HAP-1 (cell line): ENCODE results near the gene EIF5B.
"Not testable (repeated sequence)": the region's sequence is repeated elsewhere in the genome, so short reads cannot be mapped to it uniquely, and the experiment has no call there.

Experiments used
- DNase-seq, 2 experiments: peaks; one replicate each; pipeline ENCODE4 v3.0.0-alpha.2; 2016 to 2020; ENCODE audit warnings: low spot score in 2 of 2
- H3K27me3 ChIP-seq: fragments of 250-450 bp; sonication (Bioruptor Pico); 2 replicates; pipeline ENCODE4 v1.5.1; 2020; ENCODE audit warnings: low read depth, mild to moderate bottlenecking, moderate library complexity
- H3K36me3 ChIP-seq: fragments of 250-450 bp; sonication (Bioruptor Pico); replicated peaks from 2 replicates; pipeline ENCODE4 v1.5.1; 2020; ENCODE audit warnings: mild to moderate bottlenecking
- H3K4me1 ChIP-seq: fragments of 250-450 bp; sonication (Bioruptor Pico); 2 replicates; pipeline ENCODE4 v1.5.1; 2020; ENCODE audit warnings: mild to moderate bottlenecking
- H3K4me3 ChIP-seq: fragments of 250-450 bp; sonication (Bioruptor Pico); 2 replicates; pipeline ENCODE4 v1.5.1; 2020; ENCODE audit warnings: mild to moderate bottlenecking, moderate library complexity
- H3K9me3 ChIP-seq: fragments of 250-450 bp; sonication (Bioruptor Pico); 2 replicates; pipeline ENCODE4 v1.5.1; 2020; ENCODE audit warnings: mild to moderate bottlenecking, moderate library complexity
- in situ Hi-C: fragments of 300-500 bp; cut with MboI; formaldehyde crosslinking; loops from 3 replicates; pipeline ENCODE4 v1.14.3; 2020; ENCODE audit warnings: low sequenced_read_pairs, inconsistent platforms, mixed read lengths

EIF5B gene

DNA sequence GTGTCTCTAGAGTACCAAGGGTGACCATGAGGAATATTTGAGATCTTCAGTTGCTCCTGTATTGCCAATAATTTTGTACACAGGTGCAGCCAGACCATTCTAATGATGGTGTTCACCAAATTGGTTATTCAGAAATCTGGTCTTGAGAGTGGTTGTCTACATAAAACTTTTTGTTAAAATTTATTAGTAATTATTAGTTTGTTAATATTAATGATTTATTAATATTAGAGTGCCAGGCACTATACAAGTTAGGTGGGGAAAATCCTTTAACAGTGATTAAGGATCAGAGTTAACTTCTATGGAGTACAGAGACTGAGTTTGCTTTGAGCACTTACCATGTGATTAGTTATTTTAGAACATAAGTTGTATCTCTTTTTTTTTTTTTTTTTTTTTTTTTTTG, 9.0 kb downstream of the EIF5B start:
- no peaks in the 10 kb centered on the region; the same call in 1 of the 2 replicates for H3K4me1 ChIP-seq
- H3K36me3 ChIP-seq: no peaks in the 10 kb centered on the region
- H3K27me3 ChIP-seq: no peaks in the 10 kb centered on the region
- DNase-seq: no peak
- H3K4me3 ChIP-seq: no peak overlapping the region
- no peaks in the 10 kb centered on the region for H3K9me3 ChIP-seq
- in situ Hi-C loops: no loop called here

DNA sequence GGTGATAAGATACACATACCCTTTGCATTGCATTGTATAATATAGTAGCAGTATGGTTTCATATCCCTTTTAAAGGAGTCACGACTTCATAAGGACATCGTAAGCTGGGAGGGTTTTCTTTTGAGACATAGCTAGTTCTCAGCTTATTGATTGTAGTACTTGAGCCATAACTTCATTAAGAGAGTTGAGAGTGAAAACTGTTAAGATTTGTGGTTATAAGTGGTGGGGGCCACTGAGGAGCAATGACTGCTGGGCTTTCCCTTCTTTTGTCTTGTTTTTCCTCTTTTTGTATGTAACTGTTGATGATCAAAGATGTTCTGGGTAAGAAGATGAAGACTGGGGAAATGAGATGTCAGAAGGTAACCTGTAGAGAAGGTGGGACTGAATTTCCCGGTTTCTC, 11.0 kb downstream of the EIF5B start:
- no peaks in the 10 kb centered on the region; the same call in 1 of the 2 replicates for H3K4me1 ChIP-seq
- H3K9me3 ChIP-seq: no peaks in the 10 kb centered on the region
- in situ Hi-C loops: no loop called here
- H3K27me3 ChIP-seq: no peaks in the 10 kb centered on the region
- no peaks in the 10 kb centered on the region for H3K36me3 ChIP-seq
- no peak overlapping the region for H3K4me3 ChIP-seq
- DNase-seq: no peak

- Histone ChIP-seq H3K4me3 (no peak overlapping the region), H3K4me1 (no peaks in the 10 kb centered on the region; the same call in none of the 2 replicates), H3K9me3 (no peaks in the 10 kb centered on the region), H3K36me3 (no peaks in the 10 kb centered on the region), H3K27me3 (no peaks in the 10 kb centered on the region)
- in situ Hi-C loops: no loop called here
- DNase-seq: no peak
Observed at GRCh38 chr2:99350194-99350593, 13.0 kb downstream of the EIF5B start.

GRCh38 chr2:99354070-99354469, 16.9 kb downstream of the EIF5B start:
- H3K27me3 ChIP-seq: no peaks in the 10 kb centered on the region
- H3K4me3 ChIP-seq: no peak overlapping the region
- H3K36me3 ChIP-seq: no peaks in the 10 kb centered on the region
- DNase-seq: no peak
- H3K4me1 ChIP-seq: peaks cover 18% of the 10 kb centered on the region
- H3K9me3 ChIP-seq: no peaks in the 10 kb centered on the region
- in situ Hi-C loops: no loop called here

GRCh38 chr2:99354825-99355224, 17.6 kb downstream of the EIF5B start:
- H3K9me3 ChIP-seq, H3K27me3 ChIP-seq, H3K4me3 ChIP-seq, DNase-seq, in situ Hi-C loops, H3K36me3 ChIP-seq: not testable (repeated sequence)
- H3K4me1 ChIP-seq: peaks cover 18% of the 10 kb centered on the region

- H3K9me3 ChIP-seq: no peaks in the 10 kb centered on the region
- H3K4me3 ChIP-seq: no peak overlapping the region
- H3K36me3 ChIP-seq: peaks cover 11% of the 10 kb centered on the region
- no peak for DNase-seq
- H3K27me3 ChIP-seq: no peaks in the 10 kb centered on the region
- H3K4me1 ChIP-seq: peaks cover 18% of the 10 kb centered on the region
- in situ Hi-C loops: no loop called here
Observed at GRCh38 chr2:99356853-99357252, 19.7 kb downstream of the EIF5B start.

- Histone ChIP-seq H3K27me3 (no peaks in the 10 kb centered on the region), H3K4me3 (no peak overlapping the region), H3K36me3 (peaks cover 83% of the 10 kb centered on the region), H3K9me3 (no peaks in the 10 kb centered on the region), H3K4me1 (no peaks in the 10 kb centered on the region; the same call in 1 of the 2 replicates)
- in situ Hi-C loops: no loop called here
- DNase-seq: no peak
Observed at GRCh38 chr2:99365661-99366060, 28.5 kb downstream of the EIF5B start.

DNA sequence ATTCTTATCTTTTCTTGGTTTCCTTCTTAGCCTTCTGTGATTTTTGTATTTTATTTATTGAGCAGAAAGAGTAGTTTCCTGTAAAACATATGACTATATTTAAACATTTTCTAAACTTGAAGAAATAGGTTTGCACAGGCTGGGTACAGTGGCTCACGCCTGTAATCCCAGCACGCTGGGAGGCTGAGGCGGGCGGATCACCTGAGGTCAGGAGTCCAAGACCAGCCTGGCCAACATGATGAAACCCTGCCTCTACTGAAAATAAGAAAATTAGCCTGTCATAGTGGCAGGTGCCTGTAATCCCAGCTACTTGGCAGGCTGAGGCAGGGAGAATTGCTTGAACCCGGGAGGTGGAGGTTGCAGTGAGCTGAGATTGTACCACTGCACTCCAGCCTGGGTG, 31.7 kb downstream of the EIF5B start:
- H3K9me3 ChIP-seq, DNase-seq, H3K27me3 ChIP-seq, in situ Hi-C loops, H3K4me1 ChIP-seq, H3K4me3 ChIP-seq: not testable (repeated sequence)
- H3K36me3 ChIP-seq: peaks cover 89% of the 10 kb centered on the region

GRCh38 chr2:99373144-99373543, 36.0 kb downstream of the EIF5B start:
- Histone ChIP-seq H3K27me3 (no peaks in the 10 kb centered on the region), H3K4me3 (no peak overlapping the region), H3K4me1 (no peaks in the 10 kb centered on the region), H3K9me3 (no peaks in the 10 kb centered on the region), H3K36me3 (peaks cover 78% of the 10 kb centered on the region)
- no peak for DNase-seq
- in situ Hi-C loops: no loop called here

DNA sequence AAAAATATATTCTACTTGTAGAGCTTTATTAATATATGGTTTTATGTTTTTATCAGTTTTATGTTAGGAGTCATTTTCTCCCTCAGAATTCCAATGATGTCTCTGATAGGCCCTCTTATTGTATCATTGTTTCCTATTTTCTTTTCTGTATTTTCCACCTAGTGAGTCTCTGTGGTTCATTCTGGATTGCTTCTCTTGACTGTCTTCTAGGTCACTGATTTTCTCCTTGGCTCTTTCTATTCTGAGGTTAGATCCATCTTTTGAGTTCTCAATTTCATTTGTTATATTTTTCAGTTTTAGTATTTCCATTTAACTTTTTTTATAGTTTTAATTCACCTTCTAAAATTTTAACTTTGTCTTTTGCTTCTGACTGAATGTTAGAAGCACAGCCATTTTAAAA, 37.6 kb downstream of the EIF5B start:
- H3K27me3 ChIP-seq: no peaks in the 10 kb centered on the region
- no peaks in the 10 kb centered on the region for H3K9me3 ChIP-seq
- H3K4me3 ChIP-seq: no peak overlapping the region
- H3K4me1 ChIP-seq: peaks cover 8% of the 10 kb centered on the region
- no peak for DNase-seq
- H3K36me3 ChIP-seq: peaks cover 73% of the 10 kb centered on the region
- in situ Hi-C loops: no loop called here

DNA sequence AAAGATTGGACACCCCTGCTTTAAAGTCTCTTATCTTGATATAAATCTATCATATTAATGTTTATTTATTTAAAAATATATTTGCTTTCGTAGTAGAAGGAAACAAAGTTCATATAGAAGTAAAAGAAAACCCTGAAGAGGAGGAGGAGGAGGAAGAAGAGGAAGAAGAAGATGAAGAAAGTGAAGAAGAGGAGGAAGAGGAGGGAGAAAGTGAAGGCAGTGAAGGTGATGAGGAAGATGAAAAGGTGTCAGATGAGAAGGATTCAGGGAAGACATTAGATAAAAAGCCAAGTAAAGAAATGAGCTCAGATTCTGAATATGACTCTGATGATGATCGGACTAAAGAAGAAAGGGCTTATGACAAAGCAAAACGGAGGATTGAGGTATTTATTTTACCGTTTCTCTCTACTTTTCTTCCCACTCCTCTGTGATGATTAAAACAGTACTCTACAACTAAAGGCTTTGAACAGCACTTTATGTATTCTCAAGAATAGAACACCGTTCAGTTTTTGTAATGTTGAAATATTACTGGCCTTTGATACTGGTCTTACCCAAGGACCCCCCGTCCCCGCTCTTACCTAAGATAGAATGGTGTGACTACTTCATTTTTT, 39.2 kb downstream of the EIF5B start:
- Histone ChIP-seq H3K27me3 (no peaks in the 10 kb centered on the region), H3K9me3 (no peaks in the 10 kb centered on the region), H3K4me1 (peaks cover 19% of the 10 kb centered on the region), H3K4me3 (no peak overlapping the region), H3K36me3 (peaks cover 64% of the 10 kb centered on the region)
- DNase-seq: no peak
- in situ Hi-C loops: no loop called here

DNA sequence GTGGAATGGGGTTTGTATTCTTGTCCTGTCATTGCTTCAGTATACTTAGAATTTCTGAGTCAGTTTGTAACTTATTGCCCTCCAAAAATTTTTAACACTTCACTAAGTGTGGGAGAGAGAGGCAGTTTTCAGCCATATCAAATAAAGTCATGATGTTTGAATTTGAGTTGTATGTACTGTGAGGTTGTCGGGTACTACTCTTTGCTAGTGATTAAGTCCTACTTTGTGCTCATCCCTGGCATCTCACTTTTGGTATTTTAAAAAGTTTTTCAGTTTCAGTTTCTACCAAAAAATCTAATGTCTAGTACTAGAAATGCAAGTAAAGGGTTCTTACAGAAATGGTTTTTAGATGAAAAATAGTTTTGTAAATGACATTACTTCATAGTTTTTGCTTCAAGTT, 40.7 kb downstream of the EIF5B start:
- Histone ChIP-seq H3K4me1 (peaks cover 34% of the 10 kb centered on the region), H3K36me3 (peaks cover 57% of the 10 kb centered on the region), H3K27me3 (no peaks in the 10 kb centered on the region), H3K4me3 (no peak overlapping the region), H3K9me3 (no peaks in the 10 kb centered on the region)
- DNase-seq: no peak
- in situ Hi-C loops: no loop called here

GRCh38 chr2:99380376-99381010, 43.3 kb downstream of the EIF5B start:
- Histone ChIP-seq H3K4me3 (no peak overlapping the region), H3K4me1 (peaks cover 35% of the 10 kb centered on the region), H3K36me3 (peaks cover 55% of the 10 kb centered on the region), H3K9me3 (no peaks in the 10 kb centered on the region), H3K27me3 (no peaks in the 10 kb centered on the region)
- peak; percentile 37 to 99 for DNase-seq
- in situ Hi-C loops: no loop called here

GRCh38 chr2:99382143-99382542, 45.0 kb downstream of the EIF5B start:
- H3K4me1 ChIP-seq: peaks cover 35% of the 10 kb centered on the region
- no peaks in the 10 kb centered on the region for H3K9me3 ChIP-seq
- in situ Hi-C loops: no loop called here
- no peak overlapping the region for H3K4me3 ChIP-seq
- DNase-seq: peak in 1 of 2 experiments; percentile 53
- H3K36me3 ChIP-seq: peaks cover 47% of the 10 kb centered on the region
- H3K27me3 ChIP-seq: no peaks in the 10 kb centered on the region

DNA sequence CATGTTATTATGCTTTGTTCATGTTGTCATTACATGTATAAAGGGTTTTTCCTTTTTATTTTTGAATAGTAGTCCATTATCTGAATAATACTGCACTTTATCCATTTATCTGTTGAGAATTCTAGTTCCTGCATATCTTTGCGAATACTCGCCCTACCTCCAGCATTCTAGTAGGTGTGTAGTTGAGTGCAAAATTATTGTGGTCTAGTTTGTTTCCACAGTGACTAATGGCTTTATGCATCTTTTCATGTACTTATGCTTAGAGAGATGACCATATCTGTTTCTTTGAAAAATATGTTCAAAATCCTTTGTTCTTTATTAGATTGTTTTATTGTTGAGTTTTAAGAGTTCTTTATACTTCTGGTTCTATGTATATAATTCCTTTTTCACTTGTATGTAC, 48.8 kb downstream of the EIF5B start:
- Histone ChIP-seq H3K4me3 (no peak overlapping the region), H3K27me3 (no peaks in the 10 kb centered on the region), H3K36me3 (peaks cover 45% of the 10 kb centered on the region), H3K9me3 (no peaks in the 10 kb centered on the region), H3K4me1 (peaks cover 19% of the 10 kb centered on the region)
- in situ Hi-C loops: no loop called here
- DNase-seq: no peak
